Fibroblast of lung (primary cell): ENCODE measurements around the gene DPT. TPM values are rescaled to one million over a fixed set of nuclear protein-coding genes. Genes with fewer than 3 reads are reported as not detected.

Experiments used
- DNase-seq, 2 donors: peaks; one replicate each; pipeline versions ENCODE4 v3.0.0 to v3.0.0-alpha.2; 2010; ENCODE audit warnings: low read depth in 2 of 2
- H2AFZ ChIP-seq: 2 replicates; pipeline ENCODE4 v1.5.1; 2012; ENCODE audit warnings: low read length, control low read depth, inconsistent platforms
- H3K27ac ChIP-seq: 2 replicates; pipeline ENCODE4 v1.5.1; 2011; ENCODE audit warnings: low read length, control low read depth; ENCODE audit not compliant: insufficient read depth
- H3K27me3 ChIP-seq: 2 replicates; pipeline ENCODE4 v1.5.1; 2011; ENCODE audit warnings: mild to moderate bottlenecking, low read length; ENCODE audit not compliant: control insufficient read depth, insufficient read depth
- H3K36me3 ChIP-seq: 2 replicates; pipeline ENCODE4 v1.5.1; 2011; ENCODE audit warnings: low read length; ENCODE audit not compliant: control insufficient read depth, insufficient read depth
- H3K4me1 ChIP-seq: 2 replicates; pipeline ENCODE4 v1.5.1; 2011; ENCODE audit warnings: low read length; ENCODE audit not compliant: control insufficient read depth, insufficient read depth; ENCODE audit errors: extremely low read depth
- H3K4me2 ChIP-seq: 2 replicates; pipeline ENCODE4 v1.5.1; 2011; ENCODE audit warnings: low read length, control low read depth; ENCODE audit not compliant: insufficient read depth; ENCODE audit errors: extremely low read depth
- H3K4me3 ChIP-seq, 4 experiments: fragments of 200-600 bp in 1 of 4; sonication (generic) in 1 of 4; replicated peaks in 1 of 4; 2 replicates each; pipeline ENCODE4 v1.5.1; 2011 to 2016; ENCODE audit warnings: low read length in 4 of 4, low read depth in 3 of 4, mild to moderate bottlenecking in 3 of 4, control low read depth in 2 of 4, inconsistent platforms in 1 of 4, mixed read lengths in 1 of 4; ENCODE audit not compliant: insufficient read depth in 1 of 4; ENCODE audit errors: control extremely low read depth in 1 of 4
- H3K79me2 ChIP-seq: 2 replicates; pipeline ENCODE4 v1.5.1; 2012; ENCODE audit warnings: mild to moderate bottlenecking, low read length, inconsistent platforms; ENCODE audit not compliant: control insufficient read depth, insufficient read depth
- H3K9ac ChIP-seq: 2 replicates; pipeline ENCODE4 v1.5.1; 2011; ENCODE audit warnings: mild to moderate bottlenecking, low read length, control low read depth; ENCODE audit not compliant: insufficient read depth
- H3K9me3 ChIP-seq: 2 replicates; pipeline ENCODE4 v1.5.1; 2012; ENCODE audit warnings: low read depth, low read length; ENCODE audit not compliant: control insufficient read depth, insufficient read depth
- H4K20me1 ChIP-seq: 2 replicates; pipeline ENCODE4 v1.5.1; 2011; ENCODE audit warnings: low read length; ENCODE audit not compliant: control insufficient read depth, insufficient read depth; ENCODE audit errors: extremely low read depth
- CTCF ChIP-seq, 2 donors: IDR thresholded peaks in 1 of 2; conservative IDR thresholded peaks in 1 of 2; 1 replicate in 1 of 2; 2 replicates in 1 of 2; pipeline ENCODE4 v1.5.1; 2011 to 2012; ENCODE audit warnings: low read length in 2 of 2, control low read depth in 1 of 2, inconsistent platforms in 1 of 2, low read depth in 1 of 2, mild to moderate bottlenecking in 1 of 2
- EZH2 ChIP-seq: IDR thresholded peaks from 2 replicates; pipeline ENCODE4 v1.5.1; 2012; ENCODE audit warnings: low read length, control low read depth, mild to moderate bottlenecking; ENCODE audit errors: missing control alignments
- polyA plus RNA-seq, 2 donors: library from polyadenylated mRNA; depleted of rRNA in 1 of 2; stranded (reverse) in 1 of 2; unstranded in 1 of 2; fragments of >200 nt; gene quantifications; 2 replicates each; pipeline ENCODE4 v1.2.1, GENCODE V29; 2011 to 2012; ENCODE audit warnings: missing spikeins in 1 of 2
- total RNA-seq: library from RNA; depleted of rRNA; stranded (reverse); fragments of >200 nt; gene quantifications from 2 replicates; pipeline ENCODE4 v1.2.1, GENCODE V29; 2014

Gene DPT
- total and polyA plus RNA-seq, 2 donors (not counting 1 experiment from before 2014, with no cell fraction given): 2.4 to 4.1 TPM

DNA sequence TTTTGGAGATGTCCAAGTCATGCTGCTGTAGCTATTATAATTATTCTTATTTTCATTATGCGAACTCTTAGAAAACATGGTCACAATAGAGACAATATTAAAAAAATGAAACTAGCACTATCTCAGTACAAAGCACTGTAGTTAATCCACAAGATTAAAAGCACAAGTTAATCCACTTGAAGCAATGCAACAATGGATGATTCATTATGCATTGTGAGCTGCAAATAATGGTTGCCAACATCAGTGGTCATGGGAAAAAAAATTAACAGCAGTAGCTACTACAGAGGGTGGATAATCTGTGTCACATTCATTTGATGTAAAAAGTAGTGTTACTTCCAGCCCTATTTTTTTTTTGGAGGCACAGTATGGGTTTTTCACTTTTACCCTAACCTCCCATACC lies 56.7 kb downstream of the DPT start:
- Histone ChIP-seq H4K20me1 (no peaks in the 10 kb centered on the region), H3K9ac (no peak overlapping the region), H3K4me3 (no peak overlapping the region), H3K27me3 (no peaks in the 10 kb centered on the region), H2AFZ (no peak overlapping the region), H3K27ac (no peak overlapping the region), H3K9me3 (no peaks in the 10 kb centered on the region), H3K4me1 (no peaks in the 10 kb centered on the region), H3K79me2 (no peaks in the 10 kb centered on the region), H3K4me2 (no peak overlapping the region), H3K36me3 (no peaks in the 10 kb centered on the region)
- TF ChIP-seq CTCF (conservative IDR thresholded peaks at IDR 0.05 in 1 of 2, IDR thresholded peaks at IDR 0.05 in 1 of 2; ENCODE audit: low read depth in 1 of 2, low read length in 2 of 2): no peak
- no peak for TF ChIP-seq EZH2
- DNase-seq: no peak

DNA sequence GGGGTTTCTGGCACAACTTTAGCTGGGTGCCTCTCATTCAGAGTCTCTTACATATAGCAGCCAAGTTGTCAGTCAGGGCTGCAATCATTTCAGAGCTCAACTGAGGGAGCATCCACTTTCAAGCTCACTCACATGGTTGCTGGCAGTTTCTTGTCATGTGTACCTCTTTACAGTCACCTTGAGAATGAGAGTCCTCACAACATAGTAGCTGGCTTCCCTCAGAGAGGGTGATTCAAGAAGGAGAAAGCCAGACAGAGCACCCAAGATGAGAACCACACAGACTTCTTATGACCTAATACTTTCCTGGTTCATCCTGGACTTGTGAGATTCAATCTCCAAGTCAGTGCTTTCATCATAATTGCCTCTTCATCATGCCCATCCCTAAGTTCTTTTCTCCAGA lies 57.2 kb downstream of the DPT start:
- Histone ChIP-seq H3K4me2 (no peak overlapping the region), H3K4me3 (no peak overlapping the region), H3K9ac (no peak overlapping the region), H3K4me1 (no peaks in the 10 kb centered on the region), H4K20me1 (no peaks in the 10 kb centered on the region), H3K9me3 (no peaks in the 10 kb centered on the region), H3K79me2 (no peaks in the 10 kb centered on the region), H3K27me3 (no peaks in the 10 kb centered on the region), H2AFZ (no peak overlapping the region), H3K36me3 (no peaks in the 10 kb centered on the region), H3K27ac (no peak overlapping the region)
- TF ChIP-seq CTCF (conservative IDR thresholded peaks at IDR 0.05 in 1 of 2, IDR thresholded peaks at IDR 0.05 in 1 of 2; ENCODE audit: low read depth in 1 of 2, low read length in 2 of 2) (no peak), EZH2 (no peak)
- no peak for DNase-seq

- H3K9me3 ChIP-seq: no peaks in the 10 kb centered on the region
- H3K9ac ChIP-seq: no peak overlapping the region
- no peak for DNase-seq
- no peaks in the 10 kb centered on the region for H3K79me2 ChIP-seq
- H3K36me3 ChIP-seq: no peaks in the 10 kb centered on the region
- H3K27me3 ChIP-seq: no peaks in the 10 kb centered on the region
- no peak overlapping the region for H2AFZ ChIP-seq
- no peak overlapping the region for H3K4me2 ChIP-seq
- no peak overlapping the region for H3K4me3 ChIP-seq
- TF ChIP-seq EZH2 (no peak), CTCF (conservative IDR thresholded peaks at IDR 0.05 in 1 of 2, IDR thresholded peaks at IDR 0.05 in 1 of 2; ENCODE audit: low read depth in 1 of 2, low read length in 2 of 2) (no peak)
- H3K4me1 ChIP-seq: no peaks in the 10 kb centered on the region
- no peaks in the 10 kb centered on the region for H4K20me1 ChIP-seq
- no peak overlapping the region for H3K27ac ChIP-seq
Measured at GRCh38 chr1:168665975-168666374, 63.0 kb downstream of the DPT start.
